Activated CD4-positive, alpha-beta T cell treated with anti-CD3 and anti-CD28 coated beads, Interleukin-10, Interleukin-2, amounts not matched to agents 100 ng/mL and 50 ng/mL, durations not matched to agents 16 hours and 8 hours (primary cell): ENCODE measurements around the gene ERBB2.
"Not testable (repeated sequence)": the region's sequence is repeated elsewhere in the genome, so short reads cannot be mapped to it uniquely, and the experiment has no call there.

Experiments used
- DNase-seq: peaks from one replicate; pipeline ENCODE4 v3.0.0-alpha.2; 2020

Gene ERBB2

DNA sequence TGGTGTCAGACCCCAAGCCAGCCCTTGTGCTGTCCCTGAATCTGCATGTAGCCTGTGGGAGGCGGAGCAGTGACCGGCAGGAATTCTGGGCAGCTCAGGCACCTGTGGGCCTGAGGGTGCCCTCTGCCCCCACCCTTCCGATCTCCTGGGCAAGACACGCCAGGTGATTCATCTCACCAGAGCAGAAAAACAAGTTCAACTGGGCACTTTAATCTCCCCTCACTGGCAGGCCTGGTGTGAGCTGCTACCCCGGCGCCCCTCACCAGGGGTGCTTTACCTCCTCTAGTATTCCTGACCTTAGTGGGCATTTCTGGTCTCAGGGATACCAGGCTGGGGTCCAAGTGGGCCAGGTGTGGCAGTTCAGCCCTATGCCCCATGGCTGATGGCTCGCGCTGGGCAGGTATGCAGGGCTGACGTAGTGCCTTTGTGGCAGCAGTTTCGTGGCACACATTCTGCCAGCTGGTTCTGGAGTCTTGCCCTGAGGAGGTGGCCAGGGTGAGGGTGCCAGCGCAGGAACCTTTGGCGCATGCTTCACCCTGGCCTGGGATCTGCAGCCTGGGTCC lies 6.0 kb downstream of the ERBB2 start:
- DNase-seq, result no peak

DNA sequence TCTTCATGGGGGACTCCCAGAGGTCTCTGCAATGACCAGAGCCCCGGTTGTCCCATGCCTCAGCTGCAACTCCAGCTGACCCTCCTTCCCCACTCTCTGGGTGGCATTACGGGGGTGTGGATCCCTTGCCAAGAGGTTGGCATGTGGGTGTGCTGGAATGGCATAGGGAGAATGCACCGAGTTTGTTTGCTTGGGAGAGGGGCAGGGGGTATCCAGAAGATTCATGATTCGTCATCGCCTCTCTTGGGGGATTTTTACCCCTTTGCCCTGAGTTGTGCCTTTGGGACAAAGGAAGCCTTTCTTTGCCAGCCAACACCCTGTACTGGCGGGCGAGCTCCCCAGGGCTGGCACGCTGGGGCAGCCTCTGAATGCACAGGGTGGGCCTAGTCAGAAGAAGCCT lies 6.5 kb downstream of the ERBB2 start:
- no peak for DNase-seq

DNA sequence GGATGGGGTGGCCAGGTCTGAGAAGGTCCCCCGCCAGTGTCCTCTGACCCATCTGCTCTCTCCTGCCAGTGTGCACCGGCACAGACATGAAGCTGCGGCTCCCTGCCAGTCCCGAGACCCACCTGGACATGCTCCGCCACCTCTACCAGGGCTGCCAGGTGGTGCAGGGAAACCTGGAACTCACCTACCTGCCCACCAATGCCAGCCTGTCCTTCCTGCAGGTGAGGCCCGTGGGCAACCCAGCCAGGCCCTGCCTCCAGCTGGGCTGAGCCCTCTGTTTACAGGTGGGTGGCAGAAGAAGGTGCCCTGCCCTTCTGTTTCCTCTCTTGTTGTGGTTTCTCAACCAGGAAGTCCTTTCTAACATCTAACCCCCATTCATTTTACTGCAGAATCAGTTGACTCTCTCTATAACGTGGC lies 7.1 kb downstream of the ERBB2 start:
- no peak for DNase-seq

DNA sequence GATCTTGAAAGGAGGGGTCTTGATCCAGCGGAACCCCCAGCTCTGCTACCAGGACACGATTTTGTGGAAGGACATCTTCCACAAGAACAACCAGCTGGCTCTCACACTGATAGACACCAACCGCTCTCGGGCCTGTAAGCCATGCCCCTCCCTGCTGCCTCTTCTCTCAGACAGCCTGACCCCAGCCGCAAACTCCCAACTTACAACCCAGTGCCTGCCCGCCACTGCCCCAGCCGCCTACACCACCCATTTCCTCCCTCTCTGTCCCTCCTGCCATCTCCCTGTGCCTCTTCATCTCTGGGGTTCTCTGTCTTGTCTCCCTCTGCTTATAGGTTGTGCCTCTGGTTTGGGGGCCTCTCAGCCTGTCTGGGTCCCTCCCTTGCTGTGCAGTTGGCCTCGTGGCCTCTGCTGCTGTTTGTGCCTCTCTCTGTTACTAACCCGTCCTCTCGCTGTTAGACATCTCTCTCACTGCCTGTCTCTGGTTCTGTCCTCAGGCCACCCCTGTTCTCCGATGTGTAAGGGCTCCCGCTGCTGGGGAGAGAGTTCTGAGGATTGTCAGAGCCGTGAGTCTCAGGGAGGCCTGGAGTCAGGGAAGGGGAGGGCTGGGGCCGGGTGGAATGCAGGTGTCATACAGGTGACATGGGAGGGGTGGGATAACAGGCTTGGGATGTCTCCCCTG lies 9.6 kb downstream of the ERBB2 start:
- no peak for DNase-seq

DNA sequence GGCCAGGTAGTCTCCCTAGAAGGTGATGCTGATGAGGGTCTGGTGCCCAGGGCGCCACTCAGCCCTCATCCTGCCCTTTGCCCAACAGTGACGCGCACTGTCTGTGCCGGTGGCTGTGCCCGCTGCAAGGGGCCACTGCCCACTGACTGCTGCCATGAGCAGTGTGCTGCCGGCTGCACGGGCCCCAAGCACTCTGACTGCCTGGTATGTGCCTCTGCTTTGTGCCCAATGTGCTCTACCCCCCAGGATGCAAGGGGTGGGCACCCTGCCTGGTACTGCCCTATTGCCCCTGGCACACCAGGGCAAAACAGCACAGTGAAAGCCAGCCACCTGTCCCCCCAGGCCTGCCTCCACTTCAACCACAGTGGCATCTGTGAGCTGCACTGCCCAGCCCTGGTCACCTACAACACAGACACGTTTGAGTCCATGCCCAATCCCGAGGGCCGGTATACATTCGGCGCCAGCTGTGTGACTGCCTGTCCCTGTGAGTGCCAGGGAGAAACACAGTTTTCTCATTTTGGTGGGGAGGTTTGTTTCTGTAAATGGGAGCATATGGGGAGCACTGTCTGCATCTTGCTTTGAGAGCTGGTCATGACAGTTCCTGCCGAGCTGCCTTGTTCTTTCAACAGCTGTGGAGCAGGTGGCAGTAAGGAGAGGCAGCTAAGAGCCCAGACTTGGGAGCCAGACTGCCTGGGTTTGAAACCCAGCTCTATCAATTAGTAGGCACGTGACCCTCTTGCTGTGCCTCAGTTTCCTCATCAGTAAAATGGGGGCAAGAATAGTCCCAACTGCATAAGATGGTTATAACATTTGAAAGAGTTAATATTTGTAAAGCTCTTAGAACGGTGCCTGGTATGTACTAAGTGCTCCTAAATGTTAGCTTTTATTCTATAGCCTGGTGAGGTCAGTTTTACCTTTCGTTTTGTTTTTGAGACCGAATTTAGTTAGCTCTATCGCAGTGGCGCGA lies 10.4 kb downstream of the ERBB2 start:
- DNase-seq, result no peak

DNA sequence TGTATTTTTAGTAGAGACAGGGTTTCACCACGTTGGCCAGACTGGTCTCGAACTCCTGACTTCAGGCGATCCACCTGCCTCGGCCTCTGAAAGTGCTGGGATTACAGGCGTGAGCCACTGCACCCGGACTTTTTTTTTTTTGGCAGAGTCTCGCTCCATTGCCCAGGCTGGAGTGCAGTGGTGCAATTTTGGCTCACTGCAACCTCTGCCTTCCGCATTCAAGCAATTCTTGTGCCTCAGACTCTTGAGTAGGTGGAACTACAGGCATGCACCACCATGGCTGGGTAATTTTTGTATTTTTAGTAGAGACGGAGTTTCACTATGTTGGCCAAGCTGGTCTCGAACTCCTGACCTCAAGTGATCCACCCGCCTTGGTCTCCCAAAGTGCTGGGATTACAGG lies 11.2 kb downstream of the ERBB2 start:
- DNase-seq, result not testable (repeated sequence)

DNA sequence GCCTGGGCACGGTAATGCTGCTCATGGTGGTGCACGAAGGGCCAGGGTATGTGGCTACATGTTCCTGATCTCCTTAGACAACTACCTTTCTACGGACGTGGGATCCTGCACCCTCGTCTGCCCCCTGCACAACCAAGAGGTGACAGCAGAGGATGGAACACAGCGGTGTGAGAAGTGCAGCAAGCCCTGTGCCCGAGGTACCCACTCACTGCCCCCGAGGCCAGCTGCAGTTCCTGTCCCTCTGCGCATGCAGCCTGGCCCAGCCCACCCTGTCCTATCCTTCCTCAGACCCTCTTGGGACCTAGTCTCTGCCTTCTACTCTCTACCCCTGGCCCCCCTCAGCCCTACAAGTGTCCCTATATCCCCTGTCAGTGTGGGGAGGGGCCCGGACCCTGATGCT lies 12.0 kb downstream of the ERBB2 start:
- no peak for DNase-seq

DNA sequence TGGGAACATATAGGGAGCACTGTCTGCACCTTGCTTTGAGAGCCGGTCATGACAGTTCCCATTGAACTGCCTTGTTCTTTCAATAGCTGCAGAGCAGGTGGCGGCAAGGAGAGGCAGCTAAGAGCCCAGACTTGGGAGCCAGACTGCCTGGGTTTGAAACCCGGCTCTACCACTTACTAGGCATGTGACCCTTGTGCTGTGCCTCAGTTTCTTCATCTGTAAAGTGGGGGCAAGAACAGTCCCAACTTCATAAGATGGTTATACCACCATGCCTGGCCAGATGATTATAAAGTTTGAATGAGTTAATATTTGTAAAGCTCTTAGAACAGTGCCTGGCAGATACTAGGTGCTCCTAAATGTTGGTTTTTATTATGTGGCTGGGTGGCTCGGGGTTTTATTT lies 14.4 kb downstream of the ERBB2 start:
- DNase-seq, result no peak

DNA sequence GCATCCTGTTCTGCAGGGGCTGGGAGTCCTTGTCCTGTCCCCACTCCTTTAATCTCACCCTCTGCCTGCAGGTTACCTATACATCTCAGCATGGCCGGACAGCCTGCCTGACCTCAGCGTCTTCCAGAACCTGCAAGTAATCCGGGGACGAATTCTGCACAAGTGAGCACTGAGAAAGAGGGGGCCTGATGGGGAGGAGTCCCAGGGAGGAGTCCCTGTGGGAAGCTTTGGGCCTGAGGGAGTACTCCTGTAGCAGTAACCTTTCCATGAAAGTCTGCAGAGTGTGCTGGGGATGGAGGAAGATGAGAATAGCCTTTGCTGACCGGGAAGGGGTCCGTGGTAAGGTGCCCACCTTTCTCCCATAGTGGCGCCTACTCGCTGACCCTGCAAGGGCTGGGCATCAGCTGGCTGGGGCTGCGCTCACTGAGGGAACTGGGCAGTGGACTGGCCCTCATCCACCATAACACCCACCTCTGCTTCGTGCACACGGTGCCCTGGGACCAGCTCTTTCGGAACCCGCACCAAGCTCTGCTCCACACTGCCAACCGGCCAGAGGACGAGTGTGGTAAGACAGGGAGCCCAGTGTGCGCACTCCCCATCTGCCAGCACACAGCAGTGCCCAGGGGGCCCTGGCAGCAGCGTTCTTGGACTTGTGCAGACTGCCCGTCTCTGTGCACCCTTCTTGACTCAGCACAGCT lies 15.7 kb downstream of the ERBB2 start:
- DNase-seq, result no peak

DNA sequence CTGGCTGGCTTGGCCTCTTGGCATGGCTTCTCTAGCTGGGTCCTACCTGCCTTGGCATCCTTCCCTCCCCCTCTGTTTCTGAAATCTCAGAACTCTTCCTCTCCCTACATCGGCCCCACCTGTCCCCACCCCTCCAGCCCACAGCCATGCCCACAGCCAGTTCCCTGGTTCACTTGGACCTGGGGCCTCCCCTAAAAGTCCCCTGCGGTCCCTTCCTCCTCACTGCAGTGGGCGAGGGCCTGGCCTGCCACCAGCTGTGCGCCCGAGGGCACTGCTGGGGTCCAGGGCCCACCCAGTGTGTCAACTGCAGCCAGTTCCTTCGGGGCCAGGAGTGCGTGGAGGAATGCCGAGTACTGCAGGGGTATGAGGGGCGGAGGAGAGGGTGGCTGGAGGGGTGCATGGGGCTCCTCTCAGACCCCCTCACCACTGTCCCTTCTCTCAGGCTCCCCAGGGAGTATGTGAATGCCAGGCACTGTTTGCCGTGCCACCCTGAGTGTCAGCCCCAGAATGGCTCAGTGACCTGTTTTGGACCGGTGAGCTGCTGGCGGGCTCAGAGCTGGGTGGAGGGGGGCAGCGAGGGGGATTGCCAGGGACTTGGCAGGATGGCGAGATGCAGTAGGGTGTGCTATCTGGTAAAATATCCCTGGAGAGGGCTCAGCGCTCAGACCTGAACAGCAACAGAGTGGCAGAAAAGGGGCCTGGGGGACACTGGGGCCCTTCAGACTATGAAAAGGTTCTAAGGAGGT lies 16.4 kb downstream of the ERBB2 start:
- DNase-seq, result no peak

DNA sequence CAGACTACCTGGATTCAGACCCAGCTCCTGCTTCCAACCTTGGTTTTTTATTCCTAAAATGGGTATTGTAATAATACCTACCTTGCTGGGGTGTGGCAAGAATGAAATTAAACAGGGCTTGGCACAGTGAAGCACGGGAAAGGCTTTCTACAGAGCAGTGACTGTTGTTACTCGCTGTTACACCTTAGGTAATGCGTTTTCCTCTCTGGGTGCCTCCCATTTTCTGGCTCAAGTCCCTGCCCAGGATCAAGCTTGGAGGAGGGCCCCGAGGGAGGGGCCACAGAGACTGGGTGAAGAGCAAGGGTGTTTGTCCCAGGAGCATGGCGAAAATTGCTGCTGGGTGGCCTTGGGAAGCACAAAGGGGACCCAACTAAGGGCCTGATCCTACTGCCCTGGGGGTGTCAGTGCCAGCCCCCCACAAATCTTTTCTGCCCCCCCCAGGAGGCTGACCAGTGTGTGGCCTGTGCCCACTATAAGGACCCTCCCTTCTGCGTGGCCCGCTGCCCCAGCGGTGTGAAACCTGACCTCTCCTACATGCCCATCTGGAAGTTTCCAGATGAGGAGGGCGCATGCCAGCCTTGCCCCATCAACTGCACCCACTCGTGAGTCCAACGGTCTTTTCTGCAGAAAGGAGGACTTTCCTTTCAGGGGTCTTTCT lies 17.1 kb downstream of the ERBB2 start:
- no peak for DNase-seq

DNA sequence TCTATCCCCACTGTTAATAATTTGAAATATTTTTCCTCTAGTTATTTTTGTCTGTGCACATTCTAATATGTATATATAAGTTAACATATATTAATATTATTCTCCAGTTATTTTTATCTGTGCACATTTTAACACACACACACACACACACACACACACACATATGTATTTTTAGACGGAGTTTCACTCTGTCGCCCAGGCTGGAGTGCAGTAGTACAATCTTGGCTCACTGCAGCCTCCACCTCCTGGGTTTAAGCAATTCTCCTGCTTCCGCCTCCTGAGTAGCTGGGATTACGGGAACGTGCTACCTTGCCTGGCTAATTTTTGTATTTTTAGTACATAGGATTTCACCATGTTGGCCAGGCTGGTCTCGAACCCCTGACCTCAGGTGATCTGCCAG lies 17.8 kb downstream of the ERBB2 start:
- no peak for DNase-seq

DNA sequence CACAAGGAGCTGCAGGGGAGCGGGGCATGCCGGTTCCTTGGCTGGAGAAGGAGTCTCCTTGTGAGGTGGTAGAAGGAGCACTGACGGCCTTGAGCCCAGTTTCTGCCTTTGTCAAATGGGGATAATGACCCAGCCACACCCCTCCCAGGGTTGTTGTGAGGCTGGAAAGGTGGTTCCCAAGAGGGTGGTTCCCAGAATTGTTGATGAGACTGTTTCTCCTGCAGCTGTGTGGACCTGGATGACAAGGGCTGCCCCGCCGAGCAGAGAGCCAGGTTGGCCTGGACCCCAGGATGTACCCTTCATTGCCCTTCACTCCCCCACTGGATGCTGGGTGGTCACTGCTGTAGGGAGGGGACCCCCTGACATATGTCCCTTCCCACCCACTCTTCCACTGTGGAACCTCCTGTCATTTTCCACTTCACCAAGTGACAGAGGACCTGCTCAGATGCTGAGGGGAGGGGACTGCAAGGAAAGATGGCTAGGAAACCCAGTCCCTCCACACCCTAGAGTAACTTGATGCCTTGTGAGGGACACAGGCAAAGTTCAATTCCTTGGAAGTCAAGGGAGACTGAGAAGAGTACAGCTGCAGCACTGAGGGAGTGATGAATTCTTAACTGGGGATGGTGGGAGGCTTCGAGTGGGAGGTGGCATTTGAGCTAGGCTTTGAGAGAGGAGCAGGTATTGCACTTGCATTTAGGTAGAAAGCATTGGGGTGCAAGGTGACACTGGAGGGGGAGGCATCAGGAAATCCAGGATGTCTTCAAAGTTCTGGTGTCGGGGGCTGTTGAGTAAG lies 19.9 kb downstream of the ERBB2 start:
- no peak for DNase-seq

DNA sequence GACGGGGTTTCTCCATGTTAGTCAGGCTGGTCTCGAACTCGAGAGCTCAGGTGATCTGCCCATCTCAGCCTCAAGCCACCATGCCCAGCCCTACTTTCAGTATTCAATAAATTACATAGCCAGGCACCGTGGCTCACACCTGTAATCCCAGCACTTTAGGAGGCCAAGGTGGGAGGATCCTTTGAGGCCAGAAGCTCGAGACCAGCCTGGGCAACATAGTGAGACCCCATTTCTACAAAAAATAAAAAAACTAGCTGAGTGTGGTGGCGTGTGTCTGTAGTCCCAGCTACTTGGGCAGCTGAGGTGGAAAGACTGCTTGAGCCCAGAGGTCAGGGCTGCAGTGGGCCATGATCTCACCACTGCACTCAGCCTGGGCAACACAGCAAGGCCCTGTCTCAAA lies 22.2 kb downstream of the ERBB2 start:
- DNase-seq, result no peak

DNA sequence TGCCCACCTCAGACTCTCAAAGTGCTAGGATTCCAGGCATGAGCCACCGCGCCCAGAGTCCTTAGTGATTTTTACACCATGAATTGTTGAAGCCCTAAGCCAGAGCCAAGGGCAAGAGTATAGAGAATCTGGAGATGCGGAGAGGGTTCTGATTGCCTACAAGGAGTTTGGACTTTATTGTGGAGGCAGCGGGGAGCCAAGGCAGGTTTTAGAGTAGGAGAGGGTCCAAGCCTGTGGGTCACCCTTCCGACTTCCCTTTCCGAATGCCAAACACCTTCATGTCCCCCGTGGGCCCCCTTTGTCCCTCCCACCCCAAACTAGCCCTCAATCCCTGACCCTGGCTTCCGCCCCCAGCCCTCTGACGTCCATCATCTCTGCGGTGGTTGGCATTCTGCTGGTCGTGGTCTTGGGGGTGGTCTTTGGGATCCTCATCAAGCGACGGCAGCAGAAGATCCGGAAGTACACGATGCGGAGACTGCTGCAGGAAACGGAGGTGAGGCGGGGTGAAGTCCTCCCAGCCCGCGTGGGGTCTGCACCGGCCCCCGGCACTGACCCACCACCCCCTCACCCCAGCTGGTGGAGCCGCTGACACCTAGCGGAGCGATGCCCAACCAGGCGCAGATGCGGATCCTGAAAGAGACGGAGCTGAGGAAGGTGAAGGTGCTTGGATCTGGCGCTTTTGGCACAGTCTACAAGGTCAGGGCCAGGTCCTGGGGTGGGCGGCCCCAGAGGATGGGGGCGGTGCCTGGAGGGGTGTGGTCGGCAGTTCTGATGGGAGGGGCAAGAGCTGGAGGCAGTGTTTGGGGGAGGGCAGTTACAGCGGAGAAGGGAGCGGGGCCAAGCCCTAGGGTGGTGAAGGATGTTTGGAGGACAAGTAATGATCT lies 23.3 kb downstream of the ERBB2 start:
- peak; percentile 27 for DNase-seq

DNA sequence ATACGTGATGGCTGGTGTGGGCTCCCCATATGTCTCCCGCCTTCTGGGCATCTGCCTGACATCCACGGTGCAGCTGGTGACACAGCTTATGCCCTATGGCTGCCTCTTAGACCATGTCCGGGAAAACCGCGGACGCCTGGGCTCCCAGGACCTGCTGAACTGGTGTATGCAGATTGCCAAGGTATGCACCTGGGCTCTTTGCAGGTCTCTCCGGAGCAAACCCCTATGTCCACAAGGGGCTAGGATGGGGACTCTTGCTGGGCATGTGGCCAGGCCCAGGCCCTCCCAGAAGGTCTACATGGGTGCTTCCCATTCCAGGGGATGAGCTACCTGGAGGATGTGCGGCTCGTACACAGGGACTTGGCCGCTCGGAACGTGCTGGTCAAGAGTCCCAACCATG lies 24.9 kb downstream of the ERBB2 start:
- DNase-seq, result no peak

DNA sequence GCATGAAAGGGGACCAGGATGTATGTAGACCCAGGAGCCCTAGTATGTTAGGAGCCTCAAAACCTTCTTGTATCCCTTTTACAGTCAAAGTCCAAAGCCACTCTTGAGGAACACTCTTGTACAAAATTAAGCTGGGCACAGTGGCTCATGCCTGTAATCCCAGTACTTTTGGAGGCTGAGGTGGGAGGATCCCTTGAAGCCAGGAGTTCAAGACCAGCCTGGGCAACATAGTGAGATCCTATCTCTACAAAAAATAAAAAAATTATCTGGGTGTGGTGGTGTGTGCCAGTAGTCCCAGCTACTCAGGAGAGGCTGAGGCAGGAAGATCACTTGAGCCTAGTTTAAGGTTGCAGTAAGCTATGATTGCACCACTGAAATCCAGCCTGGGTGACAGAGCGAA lies 26.1 kb downstream of the ERBB2 start:
- DNase-seq, result not testable (repeated sequence)

DNA sequence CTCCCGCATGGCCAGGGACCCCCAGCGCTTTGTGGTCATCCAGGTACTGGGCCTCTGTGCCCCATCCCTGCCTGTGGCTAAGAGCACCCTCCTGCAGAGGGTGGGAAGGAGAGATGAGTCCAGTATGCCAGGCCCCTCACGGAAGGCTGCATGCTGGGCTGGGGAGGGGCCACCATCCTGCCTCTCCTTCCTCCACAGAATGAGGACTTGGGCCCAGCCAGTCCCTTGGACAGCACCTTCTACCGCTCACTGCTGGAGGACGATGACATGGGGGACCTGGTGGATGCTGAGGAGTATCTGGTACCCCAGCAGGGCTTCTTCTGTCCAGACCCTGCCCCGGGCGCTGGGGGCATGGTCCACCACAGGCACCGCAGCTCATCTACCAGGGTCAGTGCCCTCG lies 26.8 kb downstream of the ERBB2 start:
- no peak for DNase-seq

DNA sequence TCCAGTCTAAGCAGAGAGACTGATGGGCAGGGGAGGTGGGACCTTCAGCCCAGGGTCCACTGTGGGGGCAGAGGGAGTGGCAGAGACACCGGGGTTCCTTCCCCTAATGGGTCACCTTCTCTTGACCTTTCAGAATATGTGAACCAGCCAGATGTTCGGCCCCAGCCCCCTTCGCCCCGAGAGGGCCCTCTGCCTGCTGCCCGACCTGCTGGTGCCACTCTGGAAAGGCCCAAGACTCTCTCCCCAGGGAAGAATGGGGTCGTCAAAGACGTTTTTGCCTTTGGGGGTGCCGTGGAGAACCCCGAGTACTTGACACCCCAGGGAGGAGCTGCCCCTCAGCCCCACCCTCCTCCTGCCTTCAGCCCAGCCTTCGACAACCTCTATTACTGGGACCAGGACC lies 27.7 kb downstream of the ERBB2 start:
- no peak for DNase-seq

DNA sequence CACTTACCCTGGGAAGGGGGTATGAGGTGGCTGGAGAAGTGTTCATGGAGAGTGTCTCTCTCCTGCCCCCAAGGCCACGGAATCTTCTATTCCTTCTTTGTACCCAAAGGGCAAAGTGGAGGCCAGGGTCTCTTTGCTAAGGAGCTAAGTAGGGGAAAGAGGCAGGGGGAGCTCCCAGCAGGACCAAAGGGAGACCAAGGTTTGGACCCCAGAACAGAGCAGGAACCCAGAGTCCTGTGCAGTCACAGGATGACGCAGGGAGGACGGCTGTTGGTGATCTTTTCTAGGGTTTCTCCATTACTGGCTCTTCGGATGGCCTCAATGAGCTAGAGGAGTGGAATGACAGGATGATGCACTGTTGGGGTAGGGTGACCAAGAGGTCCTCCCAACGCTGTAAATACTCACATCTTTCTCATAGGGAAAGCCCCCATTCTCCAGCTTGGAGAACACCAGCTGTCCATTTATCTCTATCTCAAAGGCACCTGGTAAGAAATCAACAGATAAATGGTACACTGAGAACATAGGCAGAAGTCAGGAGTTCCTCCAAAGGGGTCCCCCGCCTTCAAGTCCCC lies 29.5 kb downstream of the ERBB2 start:
- DNase-seq, result no peak
